ENCODE measurements around the gene MPC1L.

DNA sequence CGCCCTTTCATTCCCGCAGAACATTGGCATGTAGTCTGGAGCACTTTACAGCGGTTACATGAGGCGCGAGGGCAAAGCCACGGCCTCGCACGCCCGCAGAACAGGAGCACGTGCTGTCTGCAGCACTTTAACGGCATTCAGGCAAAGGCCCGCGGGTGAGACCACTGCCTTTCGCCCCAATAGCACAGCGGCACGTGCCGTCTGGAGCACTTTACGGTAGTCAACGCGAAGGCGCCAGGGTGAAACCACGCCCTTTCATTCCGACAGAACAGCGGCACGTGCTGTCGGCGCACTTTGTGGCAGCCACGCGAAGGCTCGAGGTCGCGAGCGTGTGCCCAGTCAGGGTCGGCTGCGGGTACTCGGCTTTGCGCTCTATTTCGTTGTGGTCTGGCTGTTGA, at the start of gene MPC1L:
- TF ChIP-seq TAF1 (IDR thresholded peaks at IDR 0.05; ENCODE audit: borderline replicate concordance, low read depth, low read length), result no peak
- no peak for TF ChIP-seq POLR2AphosphoS5 (IDR thresholded peaks at IDR 0.05; ENCODE audit: low read depth, low read length)
- TF ChIP-seq POLR2A (IDR thresholded peaks at IDR 0.05; ENCODE audit: low read depth, low read length), result no peak

Data from GM12892 (cell line).